ENCODE data around the gene RIN3. TPM values are rescaled to one million over a fixed set of nuclear protein-coding genes. Genes with fewer than 3 reads are reported as not detected.

Gene RIN3
- total RNA-seq, 1 experiment from 2014 or later = 1.5 TPM

DNA sequence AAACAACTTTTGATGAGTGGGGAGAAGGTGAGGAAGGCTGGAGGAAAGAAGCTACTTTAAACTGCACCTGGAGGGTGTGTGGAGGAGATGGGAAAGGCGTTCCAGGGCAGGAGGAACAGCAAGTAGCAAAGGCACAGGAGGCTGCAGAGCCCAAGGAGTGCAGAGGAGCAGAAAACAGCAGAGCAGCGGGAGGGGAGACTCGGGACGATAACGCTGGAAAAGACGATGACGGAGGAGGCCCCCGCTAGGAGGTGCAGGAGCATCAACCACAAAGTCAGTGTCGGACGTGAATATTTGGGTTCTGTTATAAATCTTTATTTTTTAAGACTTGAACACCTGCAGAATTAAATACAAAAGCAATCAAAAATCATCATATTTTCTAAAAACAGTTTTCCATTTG lies 189.9 kb downstream of the RIN3 start:
- Histone ChIP-seq H3K4me1 (ENCODE audit: insufficient read depth, low read length) (no peaks in the 10 kb centered on the region), H2AFZ (ENCODE audit: low read length) (no peak overlapping the region), H3K4me2 (ENCODE audit: insufficient read depth, insufficient read length, low read length) (no peak overlapping the region), H3K79me2 (ENCODE audit: insufficient read depth, low read length) (no peaks in the 10 kb centered on the region), H2BK12ac (ENCODE audit: insufficient read length, low read depth, low read length) (no peak overlapping the region), H3K18ac (ENCODE audit: insufficient read length, low read depth, low read length) (no peak overlapping the region), H2BK20ac (ENCODE audit: low read depth, low read length, poor library complexity, severe bottlenecking) (no peak overlapping the region), H4K5ac (ENCODE audit: insufficient read length, low read depth, low read length) (no peak overlapping the region), H3K27ac (ENCODE audit: insufficient read length, low read depth, low read length) (no peak overlapping the region), H2BK15ac (ENCODE audit: low read depth, low read length) (no peak overlapping the region), H3K14ac (ENCODE audit: insufficient read depth, low read length) (no peak overlapping the region), H3K4ac (ENCODE audit: low read depth, low read length) (no peak overlapping the region), H4K91ac (ENCODE audit: insufficient read length, low read depth, low read length) (no peak overlapping the region), H2AK5ac (ENCODE audit: insufficient read length, low read length) (no peak overlapping the region), H3K23me2 (ENCODE audit: insufficient read length, low read depth, low read length, poor library complexity, severe bottlenecking) (no peaks in the 10 kb centered on the region), H3K79me1 (ENCODE audit: insufficient read depth, low read depth, low read length, poor library complexity, severe bottlenecking) (no peaks in the 10 kb centered on the region), H4K20me1 (ENCODE audit: control insufficient read depth, insufficient read depth, insufficient read length) (no peaks in the 10 kb centered on the region), H3K27me3 (ENCODE audit: insufficient read depth, low read length) (no peaks in the 10 kb centered on the region), H4K8ac (replicated peaks; ENCODE audit: insufficient read length, low read depth, low read length) (no peak overlapping the region), H2BK120ac (ENCODE audit: low read depth, low read length, poor library complexity, severe bottlenecking) (no peak overlapping the region), H3K9ac (ENCODE audit: extremely low read depth, insufficient read length, low read length) (no peak overlapping the region), H3K56ac (ENCODE audit: insufficient read length, low read depth, low read length) (no peak overlapping the region), H2BK5ac (ENCODE audit: insufficient read length, low read length) (no peak overlapping the region), H3T11ph (ENCODE audit: low read length) (no peak overlapping the region), H3K9me3 (ENCODE audit: control insufficient read depth, low read depth, low read length) (no peaks in the 10 kb centered on the region), H3K23ac (ENCODE audit: insufficient read length, low read depth, low read length) (no peak overlapping the region)
- Mint-ChIP-seq H3K36me3 (ENCODE audit: insufficient read depth in 1 of 3, low read depth in 3 of 3) (peaks cover 18 to 36% (median 33%) of the 10 kb centered on the region in 3 experiments), H3K27me3 (ENCODE audit: low read depth) (peaks cover 2% of the 10 kb centered on the region; the same call in 1 of the 2 replicates), H3K4me3 (no peak overlapping the region), H3K9me3 (no peaks in the 10 kb centered on the region), H3K27ac (no peak overlapping the region), H3K4me1 (no peaks in the 10 kb centered on the region)
- no CpG with 5 or more reads among the region's 10 CpGs for WGBS (ENCODE audit: extremely low coverage, insufficient read length, low lambda C conversion rate)
- no peak for DNase-seq
- TF ChIP-seq, protein P1, sequence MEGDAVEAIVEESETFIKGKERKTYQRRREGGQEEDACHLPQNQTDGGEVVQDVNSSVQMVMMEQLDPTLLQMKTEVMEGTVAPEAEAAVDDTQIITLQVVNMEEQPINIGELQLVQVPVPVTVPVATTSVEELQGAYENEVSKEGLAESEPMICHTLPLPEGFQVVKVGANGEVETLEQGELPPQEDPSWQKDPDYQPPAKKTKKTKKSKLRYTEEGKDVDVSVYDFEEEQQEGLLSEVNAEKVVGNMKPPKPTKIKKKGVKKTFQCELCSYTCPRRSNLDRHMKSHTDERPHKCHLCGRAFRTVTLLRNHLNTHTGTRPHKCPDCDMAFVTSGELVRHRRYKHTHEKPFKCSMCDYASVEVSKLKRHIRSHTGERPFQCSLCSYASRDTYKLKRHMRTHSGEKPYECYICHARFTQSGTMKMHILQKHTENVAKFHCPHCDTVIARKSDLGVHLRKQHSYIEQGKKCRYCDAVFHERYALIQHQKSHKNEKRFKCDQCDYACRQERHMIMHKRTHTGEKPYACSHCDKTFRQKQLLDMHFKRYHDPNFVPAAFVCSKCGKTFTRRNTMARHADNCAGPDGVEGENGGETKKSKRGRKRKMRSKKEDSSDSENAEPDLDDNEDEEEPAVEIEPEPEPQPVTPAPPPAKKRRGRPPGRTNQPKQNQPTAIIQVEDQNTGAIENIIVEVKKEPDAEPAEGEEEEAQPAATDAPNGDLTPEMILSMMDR (conservative IDR thresholded peaks at IDR 0.05) = no peak
